GM08714 (cell line): Measurements from ENCODE around the gene METTL8.

ENCODE experiments used
- H3K4me3 ChIP-seq: fragments of 200-500 bp; sonication (Bioruptor generic); 2 replicates; pipeline ENCODE4 v1.5.1; 2014; ENCODE audit warnings: mild to moderate bottlenecking, low read length, inconsistent platforms
- ZNF274 ChIP-seq: IDR thresholded peaks from 2 replicates; pipeline ENCODE4 v1.6.1; 2012; ENCODE audit warnings: mild to moderate bottlenecking, low read depth, low read length

The METTL8 gene

DNA sequence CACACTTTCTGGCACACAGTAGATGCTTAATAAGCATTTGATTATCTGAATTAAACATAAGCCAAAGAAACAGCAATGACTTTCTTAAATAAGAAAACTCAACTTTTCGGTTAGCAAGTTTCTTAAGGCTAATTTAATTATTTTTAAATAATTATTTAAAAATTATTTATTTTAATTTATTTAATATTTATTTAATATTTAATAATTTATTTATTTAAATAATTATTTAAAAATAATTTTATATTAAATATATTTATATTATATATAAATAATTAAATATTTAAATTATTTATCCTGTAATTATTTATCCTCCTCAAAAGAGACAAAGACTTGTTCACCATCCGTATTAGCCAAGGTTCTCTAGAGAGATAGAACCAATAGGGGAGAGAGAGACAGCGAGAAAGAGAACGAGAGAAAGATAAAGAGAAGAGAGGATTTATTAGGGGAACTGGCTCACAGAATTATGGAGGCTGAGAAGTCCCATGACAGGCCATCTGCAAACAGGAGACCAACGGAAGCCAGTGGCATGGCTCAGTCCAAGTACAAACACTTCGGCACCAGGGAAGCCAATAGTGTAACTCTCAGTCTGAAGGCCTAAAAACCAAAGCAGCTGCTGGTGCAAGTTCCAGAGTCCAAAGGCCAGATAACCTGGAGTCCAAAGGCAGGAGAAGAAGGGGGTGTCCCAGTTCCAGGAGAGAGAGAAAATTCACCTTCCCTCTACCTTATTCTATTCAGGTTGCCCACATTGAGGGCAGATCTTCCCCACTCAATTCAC lies 125.3 kb downstream of the METTL8 start:
- no peak for TF ChIP-seq ZNF274
- no peak overlapping the region for H3K4me3 ChIP-seq

DNA sequence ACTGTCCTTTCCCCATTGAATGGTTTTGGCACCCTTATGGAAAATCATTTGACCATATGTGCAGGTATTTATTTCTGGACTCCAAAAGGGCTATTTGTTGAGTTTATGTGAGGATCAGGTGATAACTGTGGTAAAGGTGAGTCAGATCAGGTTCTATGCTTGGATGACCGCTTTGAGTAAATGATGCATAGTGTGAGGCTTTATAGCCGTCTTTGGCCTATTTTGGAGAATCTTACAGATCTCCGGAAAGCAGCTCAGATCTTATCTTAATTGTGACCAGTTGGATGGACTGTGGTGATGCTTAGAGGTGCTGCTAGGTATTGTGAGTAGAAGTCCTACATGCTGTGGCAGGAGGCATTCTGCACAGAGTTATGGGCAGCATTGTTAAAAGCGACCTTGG lies 126.2 kb downstream of the METTL8 start:
- no peak for TF ChIP-seq ZNF274
- no peak overlapping the region for H3K4me3 ChIP-seq

DNA sequence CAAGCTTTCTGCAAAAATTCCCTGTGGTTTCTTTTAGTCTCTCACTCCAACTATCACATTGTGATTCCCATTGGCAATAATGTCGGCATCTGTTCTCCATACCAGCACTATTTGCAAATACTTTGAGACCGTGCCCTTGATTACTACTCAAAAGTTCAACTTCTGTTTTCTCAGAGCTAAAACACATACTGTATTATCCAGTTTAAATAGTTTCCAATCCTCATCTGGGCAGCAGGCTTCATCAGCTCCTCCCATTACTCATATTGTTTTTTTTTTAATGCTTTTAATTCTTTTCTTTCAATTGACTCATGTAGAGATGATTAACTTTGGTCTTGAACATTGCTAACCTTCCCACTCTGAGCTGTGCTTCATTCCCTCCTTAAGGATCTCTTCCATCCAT lies 135.8 kb downstream of the METTL8 start:
- no peak for TF ChIP-seq ZNF274
- no peak overlapping the region for H3K4me3 ChIP-seq

DNA sequence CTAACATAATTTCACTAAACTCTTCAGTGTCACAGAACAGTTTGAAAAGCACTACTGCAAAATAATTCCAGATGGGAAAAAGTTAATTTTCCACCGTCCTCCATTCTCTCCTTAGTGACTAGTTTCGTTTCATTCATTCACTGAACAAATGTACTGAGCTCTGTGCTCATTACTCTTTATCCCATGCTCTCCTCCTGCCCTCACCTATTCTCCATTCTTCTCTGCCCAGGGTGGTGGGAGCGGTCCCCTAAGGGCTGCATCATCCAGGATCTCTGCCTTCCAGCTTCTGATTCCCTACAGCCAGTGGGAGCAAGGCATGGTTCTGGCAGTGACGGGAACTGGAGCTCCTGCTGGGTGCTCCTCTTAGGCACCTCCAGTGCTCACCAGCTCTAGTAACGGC lies 139.2 kb downstream of the METTL8 start:
- no peak overlapping the region for H3K4me3 ChIP-seq
- TF ChIP-seq ZNF274 = no peak

DNA sequence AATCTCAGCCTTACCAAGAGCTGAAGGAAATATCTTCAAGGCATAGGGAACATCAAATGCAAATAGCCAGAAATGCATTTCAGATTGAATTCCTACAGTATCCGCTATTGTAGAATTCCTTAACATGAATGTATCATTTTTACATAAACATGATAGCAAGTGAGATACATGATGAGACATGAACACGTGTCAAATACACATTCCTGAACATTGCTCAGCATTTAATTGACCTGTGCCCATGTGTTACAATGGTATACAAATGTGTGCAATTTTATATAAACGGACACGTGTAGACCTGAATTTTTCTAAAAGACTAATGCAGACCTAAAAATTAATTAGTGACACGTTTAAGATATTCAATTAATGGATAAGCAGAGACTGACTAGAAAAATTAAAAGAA lies 140.1 kb downstream of the METTL8 start:
- H3K4me3 ChIP-seq = no peak overlapping the region
- no peak for TF ChIP-seq ZNF274

DNA sequence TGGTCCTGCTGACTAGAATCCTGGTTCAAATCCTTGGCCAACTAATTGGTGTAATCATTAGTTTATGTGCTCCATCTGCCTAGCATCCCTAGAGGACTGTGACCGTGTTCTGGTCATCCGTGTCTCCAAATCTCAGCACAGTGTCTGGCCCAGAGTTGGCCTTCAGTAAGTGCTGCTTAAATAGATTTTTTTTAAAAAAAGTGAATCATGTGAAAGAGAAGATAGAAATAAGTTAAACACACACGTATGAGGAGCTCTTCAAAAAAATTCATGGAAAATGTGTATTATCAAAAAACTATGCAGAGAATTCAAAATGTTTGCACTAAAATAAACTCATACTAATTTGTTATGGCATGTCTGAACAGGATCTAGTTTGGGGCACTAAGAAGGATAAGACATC lies 143.8 kb downstream of the METTL8 start:
- no peak for TF ChIP-seq ZNF274

DNA sequence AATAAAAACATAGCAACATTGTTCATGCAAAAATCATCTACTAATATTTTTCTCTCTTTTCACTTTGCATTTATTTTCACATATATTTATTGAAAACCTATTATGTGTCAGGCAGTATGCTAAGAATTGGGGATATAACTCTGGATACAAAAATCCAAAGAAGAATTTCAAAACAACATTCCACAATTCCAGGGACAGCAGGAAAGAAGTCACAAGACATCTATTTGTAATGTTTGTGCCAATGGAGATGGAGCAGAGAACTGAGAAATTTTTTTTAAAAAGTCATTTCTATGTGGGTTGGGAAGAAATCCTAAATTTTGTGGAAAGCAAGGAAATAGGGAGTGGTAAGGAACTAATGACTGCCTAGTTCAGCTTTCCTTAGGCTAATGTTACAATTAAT lies 144.5 kb downstream of the METTL8 start:
- TF ChIP-seq ZNF274 = no peak
- no peak overlapping the region for H3K4me3 ChIP-seq

More for the DNA sequence above, 143.8 kb downstream of the METTL8 start:
- H3K4me3 ChIP-seq = no peak overlapping the region

DNA sequence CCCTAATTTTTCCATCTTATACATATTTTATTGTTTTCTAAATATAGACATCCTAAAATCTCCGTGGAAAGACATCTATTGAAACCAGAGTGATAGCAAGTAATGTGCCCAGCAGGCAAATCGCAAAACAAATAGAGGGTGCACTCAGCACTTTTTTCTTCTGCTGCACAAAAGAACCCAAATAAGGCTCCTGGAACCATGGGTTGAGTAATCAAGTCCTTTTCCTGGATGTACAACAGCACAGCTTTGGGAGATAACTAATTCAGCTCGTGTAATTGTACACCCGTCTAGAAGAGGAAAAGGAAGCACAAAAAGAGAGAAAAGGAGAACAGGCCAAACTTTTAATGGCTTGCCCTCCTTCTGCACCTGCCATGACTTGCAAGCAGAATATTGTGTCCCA lies 146.2 kb downstream of the METTL8 start:
- no peak overlapping the region for H3K4me3 ChIP-seq
- TF ChIP-seq ZNF274 = no peak

DNA sequence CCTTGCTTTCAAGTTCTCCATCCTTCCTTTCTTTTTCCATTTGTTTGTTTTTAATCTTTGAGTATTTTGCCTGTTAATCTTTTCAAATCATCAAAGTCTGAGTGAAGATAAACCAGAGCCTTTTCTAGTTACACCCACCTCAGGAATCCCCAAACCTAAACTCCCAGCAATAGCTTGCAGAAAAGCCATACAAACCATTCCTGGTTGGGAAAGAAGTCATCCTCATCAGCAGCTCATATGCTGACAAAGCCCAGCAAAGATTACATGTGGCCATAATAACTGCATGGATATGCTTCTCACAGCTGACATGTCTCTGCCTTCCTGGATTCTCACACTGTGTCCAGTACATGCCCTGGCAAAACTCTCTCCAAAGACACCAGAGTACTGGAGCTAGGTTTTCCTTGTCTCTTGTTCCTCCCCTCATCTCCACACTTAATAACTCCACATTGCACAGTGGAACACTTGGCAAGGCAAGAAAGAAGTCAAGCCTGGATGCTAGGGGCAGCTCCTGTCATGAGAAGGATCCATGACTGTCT lies 146.7 kb downstream of the METTL8 start:
- H3K4me3 ChIP-seq = no peak overlapping the region
- no peak for TF ChIP-seq ZNF274

DNA sequence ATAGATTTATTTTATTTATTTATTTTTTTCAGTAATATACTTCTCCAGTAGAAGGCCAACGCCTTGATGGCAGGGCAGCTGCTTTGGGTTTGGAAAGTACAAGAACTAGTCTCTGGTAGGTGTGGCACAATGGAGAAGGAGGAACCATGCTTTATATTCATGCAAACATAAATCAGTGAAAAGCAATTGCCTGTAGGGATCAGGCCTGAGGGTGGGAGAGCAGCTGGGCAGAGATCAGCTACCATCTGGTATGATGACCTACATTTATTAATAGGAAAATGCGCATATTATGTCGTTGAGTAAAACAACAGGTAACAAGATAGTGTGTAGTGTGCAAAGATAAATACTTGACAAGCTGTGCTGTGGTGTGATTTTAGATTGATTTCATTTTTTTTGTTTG lies 152.7 kb downstream of the METTL8 start:
- H3K4me3 ChIP-seq = no peak overlapping the region
- no peak for TF ChIP-seq ZNF274

DNA sequence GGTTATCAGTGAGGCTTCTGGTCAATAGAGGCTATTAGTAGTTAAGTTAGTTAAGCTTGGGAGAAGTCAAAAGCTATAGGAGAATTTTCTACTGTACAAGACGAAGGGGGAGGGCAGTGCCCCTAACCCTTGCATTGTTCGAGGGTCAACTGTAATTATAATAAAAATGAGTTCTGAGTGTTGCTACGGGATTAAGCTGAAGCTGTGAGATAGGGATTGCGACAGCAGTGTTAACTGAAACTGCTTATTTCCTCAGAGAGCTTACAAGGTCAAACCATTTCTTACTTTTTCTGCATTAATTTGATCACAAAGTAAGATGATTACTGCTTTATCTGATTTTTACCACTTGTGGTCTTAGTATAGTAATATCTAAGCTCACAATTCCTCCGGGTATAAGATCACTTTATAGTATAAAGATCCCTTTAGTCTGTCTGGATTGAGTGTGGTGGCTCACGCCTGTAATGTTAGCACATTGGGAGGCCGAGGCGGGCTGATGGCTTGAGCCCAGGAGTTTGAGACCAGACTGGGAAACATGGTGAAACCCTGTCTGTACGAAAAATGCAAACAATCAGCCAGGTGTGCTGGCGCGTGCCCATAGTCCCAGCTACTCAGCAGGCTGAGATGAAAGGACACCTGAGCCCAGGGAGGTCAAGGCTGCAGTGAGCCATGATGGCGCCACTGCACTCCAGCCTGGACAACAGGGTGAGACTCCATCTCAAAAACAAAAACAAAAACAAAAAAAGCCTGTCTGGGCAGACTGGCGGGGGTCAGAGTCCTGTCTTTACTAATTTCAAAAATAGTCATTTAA lies 153.6 kb downstream of the METTL8 start:
- H3K4me3 ChIP-seq = no peak overlapping the region
- no peak for TF ChIP-seq ZNF274

DNA sequence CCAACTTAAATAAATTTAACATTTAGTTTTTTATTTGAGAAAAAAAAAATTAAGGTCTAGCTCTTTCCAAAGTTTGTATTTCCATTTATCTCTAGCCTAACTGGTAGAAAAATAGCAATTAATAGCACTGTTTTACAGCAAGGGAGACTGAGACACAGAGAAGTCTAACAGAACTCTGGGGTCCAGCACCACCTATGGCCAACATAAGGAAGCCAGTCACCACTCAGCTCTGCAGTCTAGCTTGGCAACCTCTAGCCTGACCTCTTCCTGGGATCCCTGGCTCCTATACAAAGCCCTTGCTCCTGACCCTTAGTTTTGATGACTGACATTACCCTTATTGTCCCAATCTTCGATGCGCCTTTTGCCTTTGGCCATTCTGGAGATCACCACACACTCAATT lies 159.0 kb downstream of the METTL8 start:
- no peak for TF ChIP-seq ZNF274

DNA sequence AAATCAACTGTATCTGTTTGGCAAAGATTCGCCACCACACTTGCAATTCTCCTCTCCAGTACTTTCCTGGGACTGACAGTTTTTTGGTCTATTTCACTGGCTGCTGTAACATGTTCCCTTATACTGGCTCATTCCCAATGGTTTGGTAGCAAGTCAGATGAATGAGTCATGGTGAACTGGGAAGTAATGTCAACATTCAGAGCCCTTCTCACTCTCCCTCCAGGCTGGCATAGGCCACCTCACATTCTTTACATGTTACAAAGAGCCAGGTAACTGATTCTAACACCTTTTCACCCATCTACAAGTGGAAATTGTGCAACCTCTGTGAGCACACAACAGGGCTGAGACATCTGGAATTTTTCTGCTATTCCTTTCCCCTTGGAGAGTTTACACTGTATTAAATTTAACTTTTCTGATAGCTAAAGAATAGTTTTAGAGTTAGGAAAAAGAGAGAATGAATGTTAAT lies 161.8 kb downstream of the METTL8 start:
- no peak overlapping the region for H3K4me3 ChIP-seq

More for the DNA sequence above, 159.0 kb downstream of the METTL8 start:
- H3K4me3 ChIP-seq = no peak overlapping the region

DNA sequence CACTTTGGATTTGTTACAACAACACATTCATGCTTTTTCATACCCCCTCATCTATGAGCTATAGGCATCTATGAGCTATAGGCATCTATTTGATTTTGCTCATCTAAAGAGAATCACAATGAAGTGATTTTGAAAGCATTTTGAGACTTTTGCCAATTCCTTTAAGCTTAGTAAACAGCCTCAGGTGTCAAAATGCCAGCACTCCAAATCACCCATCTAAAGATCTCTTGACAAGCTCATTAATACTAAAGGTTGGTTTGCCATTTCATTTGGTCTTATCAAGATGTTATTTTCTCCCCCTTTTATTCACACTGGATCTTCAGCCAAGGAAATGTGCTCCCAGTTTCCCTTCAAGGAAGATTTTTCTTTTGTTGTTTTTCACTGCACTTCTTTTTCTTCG lies 162.4 kb downstream of the METTL8 start:
- H3K4me3 ChIP-seq = no peak overlapping the region
- no peak for TF ChIP-seq ZNF274

More for the DNA sequence above, 161.8 kb downstream of the METTL8 start:
- TF ChIP-seq ZNF274 = no peak
